Right ventricle myocardium superior (tissue), 1 donor: ENCODE data around the gene CRIP1. TPM values are rescaled to one million over a fixed set of nuclear protein-coding genes. Genes with fewer than 3 reads are reported as not detected.

ENCODE experiments used
- ATAC-seq: fragments of 200-7000 bp; cut with Tn5 transposase; one replicate; pipeline ENCODE4 v1.9.1; 2020; ENCODE audit warnings: mild to moderate bottlenecking; ENCODE audit not compliant: poor library complexity
- DNase-seq: peaks from one replicate; pipeline ENCODE4 v3.0.0-alpha.2; 2020
- intact Hi-C: fragments of 100-400 bp; cut with DNase I; formaldehyde crosslinking; loops from one replicate; pipeline ENCODE4 v1.11.2; 2022
- long read RNA-seq: library from polyadenylated mRNA; unstranded; transcript quantifications from one replicate; pipeline ENCODE4 v2.0.0, GENCODE V29; 2021
- total RNA-seq: library from RNA; stranded (reverse); fragmentation: NEBNext Ultra II Directional; extraction: Animal tissue kit (Norgen Biotek cat#: 25700); gene quantifications from one replicate; pipeline ENCODE4 v1.2.1, GENCODE V29; 2021
- donor health status: DM: no; HTN: yes; CAD: no; lungs with severe emphysema.

The CRIP1 gene
- total RNA-seq = 71.8 TPM
- long read RNA-seq, transcript CRIP1-206 (3 exons, 2,241 nt) = minor isoform, 6 of 26 reads
- long read RNA-seq, transcript CRIP1-201 (5 exons, 1,311 nt) = major isoform, 17 of 26 reads
- long read RNA-seq, partial matches to known transcripts = 0 of 26 reads
- long read RNA-seq, other reads (novel, unspliced or antisense) = 0 of 26 reads

- intact Hi-C loops = loop anchor here (5.0 kb wide), 1 partner anchor 39 kb away; no protein-coding TSS in a partner anchor
- ATAC-seq (no peak), DNase-seq (peak; percentile 52)
Observed at GRCh38 chr14:105486163-105486973, at the start of gene CRIP1. CRIP1 (plus strand) TSS chr14:105486886; CDS start chr14:105487260, 374 bp downstream.

GRCh38 chr14:105436891-105437722 lies 49.6 kb upstream of the CRIP1 start:
- intact Hi-C loops = no loop called here
- DNase-seq (no peak), ATAC-seq (no peak)

DNA sequence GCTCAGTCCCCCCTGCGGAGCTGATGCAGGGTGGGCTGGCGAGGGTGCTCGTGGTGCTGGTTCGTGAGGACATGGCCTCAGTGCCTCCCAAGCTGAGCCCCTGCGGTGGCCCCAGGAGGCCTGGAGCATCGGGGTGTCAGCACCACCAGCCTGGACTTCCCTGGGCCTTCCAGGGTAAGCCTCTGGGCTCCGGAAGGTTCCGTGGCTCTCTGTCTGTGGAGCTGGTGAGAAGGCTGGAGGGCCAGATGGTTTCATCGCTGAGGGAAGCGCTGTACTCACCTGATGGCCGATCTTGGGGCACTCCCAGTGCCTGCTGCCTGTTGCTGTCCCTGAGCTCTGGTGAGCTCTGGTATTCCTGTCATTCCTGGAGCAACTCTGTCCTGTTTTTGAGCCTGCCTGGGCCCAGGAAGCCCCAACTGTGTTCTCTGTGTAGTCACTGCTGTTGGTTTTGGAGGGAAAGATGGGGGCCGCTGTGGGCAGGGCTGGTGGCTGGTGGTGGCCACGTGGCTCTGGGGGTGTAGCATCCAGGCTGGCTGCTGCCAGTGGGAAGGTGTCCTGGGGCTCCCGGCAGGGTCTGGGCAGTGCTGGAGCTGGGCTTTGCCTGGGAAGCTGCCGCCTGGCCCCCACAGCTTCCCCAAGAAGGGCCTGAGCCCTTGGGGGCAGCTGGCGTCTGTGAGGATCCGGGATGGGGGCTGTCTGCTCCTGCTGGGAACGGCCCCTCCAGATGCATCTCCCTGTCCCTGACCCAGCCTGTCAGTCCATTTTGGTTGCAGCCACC lies 48.8 kb upstream of the CRIP1 start:
- ATAC-seq = no peak
- DNase-seq = no peak
- intact Hi-C loops = no loop called here

DNA sequence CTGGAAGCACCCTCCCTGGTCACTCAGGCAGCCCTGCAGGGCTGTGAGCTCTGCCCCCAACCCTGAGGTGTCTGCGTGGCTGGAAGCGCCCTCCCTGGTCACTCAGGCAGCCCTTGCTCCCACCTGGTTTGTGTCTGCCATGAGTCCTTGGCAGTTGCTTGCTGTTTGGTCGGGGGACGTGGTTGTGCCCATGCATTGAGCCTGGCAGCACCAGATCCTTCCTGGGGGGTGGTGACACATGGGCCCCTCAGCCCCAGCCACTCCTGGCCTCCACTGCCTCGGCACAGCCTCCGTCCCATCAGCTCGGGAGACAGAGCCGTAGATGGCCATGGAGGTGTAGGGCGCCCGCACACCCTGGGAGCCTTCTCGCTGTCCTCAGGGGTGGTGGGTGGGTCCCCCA lies 47.5 kb upstream of the CRIP1 start:
- ATAC-seq = no peak
- intact Hi-C loops = no loop called here
- no peak for DNase-seq

DNA sequence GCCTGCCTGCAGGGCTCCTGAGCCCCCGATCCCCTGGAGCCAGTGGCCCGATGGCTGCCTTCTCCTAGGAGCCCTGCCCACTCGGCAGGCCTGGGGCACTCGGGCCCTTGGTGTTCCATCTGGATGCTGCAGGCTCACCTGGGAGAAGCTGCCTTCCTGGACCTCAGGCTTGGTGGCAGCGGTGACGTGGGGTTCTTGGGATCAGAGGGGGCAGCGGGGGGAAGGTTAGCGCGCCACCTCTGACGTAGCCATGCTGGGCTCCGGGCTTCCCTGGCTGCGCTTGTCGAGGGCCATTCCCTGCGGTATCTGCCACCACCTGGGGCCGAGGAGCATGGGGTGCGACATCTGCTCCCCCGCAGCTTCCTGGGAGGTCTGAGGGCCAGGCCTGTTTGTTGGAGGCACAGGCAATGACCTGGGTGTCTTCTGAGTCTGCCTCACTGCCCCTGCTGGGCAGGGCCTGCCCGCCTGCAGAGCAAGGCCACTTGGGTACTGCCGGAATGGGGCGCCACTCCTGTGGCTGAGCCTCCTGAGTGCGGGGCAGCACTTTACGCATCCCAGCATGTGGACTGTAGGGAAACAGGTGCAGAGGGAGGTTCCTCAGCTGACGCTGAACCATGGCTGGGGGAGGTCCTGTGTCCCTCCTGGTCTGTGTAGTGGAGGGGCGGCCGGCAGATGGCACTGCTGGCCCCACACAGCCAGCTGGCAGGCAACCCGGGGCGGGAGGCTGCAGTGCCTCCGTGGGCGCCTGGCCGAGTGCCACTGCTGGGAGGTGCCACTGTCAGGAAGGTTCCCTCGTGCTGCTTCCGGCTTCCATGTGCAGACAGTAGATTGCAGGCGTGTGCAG lies 46.8 kb upstream of the CRIP1 start:
- intact Hi-C loops = no loop called here
- ATAC-seq (peak; percentile 25), DNase-seq (no peak)

GRCh38 chr14:105440554-105440900 lies 46.2 kb upstream of the CRIP1 start:
- intact Hi-C loops = no loop called here
- no peak for ATAC-seq
- DNase-seq = no peak

- DNase-seq (no peak), ATAC-seq (no peak)
- intact Hi-C loops = no loop called here
Observed at GRCh38 chr14:105440992-105441391, 45.7 kb upstream of the CRIP1 start.

DNA sequence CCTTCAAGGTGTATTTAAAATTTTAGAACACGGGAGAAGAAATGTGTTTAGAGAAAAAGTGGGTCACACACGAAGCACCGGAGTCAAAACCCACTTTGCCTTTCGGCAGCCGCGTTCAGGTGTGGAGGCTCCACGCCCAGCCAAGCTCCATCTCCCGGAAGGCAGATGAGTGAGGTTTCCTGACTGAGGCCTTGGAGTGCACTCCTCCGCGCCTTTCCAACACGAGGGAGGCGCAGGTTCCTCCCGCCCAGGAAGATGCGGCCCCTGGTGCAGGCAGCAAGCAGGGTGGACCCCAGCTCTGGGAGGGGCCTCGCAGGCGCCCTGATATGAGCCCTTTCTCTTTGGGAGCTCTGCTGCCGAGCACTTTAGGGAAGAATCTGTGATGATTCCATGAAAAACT lies 44.6 kb upstream of the CRIP1 start:
- ATAC-seq (no peak), DNase-seq (no peak)
- intact Hi-C loops = no loop called here

DNA sequence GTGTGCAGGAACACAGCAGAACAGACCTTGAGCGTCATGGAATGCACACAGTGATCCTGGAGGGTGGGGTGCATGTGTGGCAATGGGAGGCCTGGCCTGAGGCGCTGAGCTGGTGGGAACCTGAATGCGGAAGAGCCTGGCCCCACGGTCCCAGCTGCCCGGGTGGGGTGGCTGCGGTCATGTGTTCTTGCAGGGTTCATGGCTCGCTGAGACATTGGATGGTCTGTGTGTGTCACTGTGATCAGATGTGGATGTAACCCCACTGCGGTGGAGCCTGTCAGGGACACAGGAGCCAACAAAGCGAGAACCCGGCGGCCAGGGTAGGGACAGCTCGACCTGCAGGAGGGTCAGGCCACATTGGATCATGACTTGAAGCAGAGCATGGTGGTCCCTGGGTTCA lies 43.9 kb upstream of the CRIP1 start:
- ATAC-seq (no peak), DNase-seq (no peak)
- intact Hi-C loops = no loop called here

- intact Hi-C loops = loop anchor here (5.0 kb wide), 1 partner anchor 42 kb away; the partner anchor contains the start of gene CRIP1
- DNase-seq = no peak
- no peak for ATAC-seq
Observed at GRCh38 chr14:105444859-105445258, 41.8 kb upstream of the CRIP1 start.

GRCh38 chr14:105445290-105445689 lies 41.4 kb upstream of the CRIP1 start:
- DNase-seq (no peak), ATAC-seq (no peak)
- intact Hi-C loops = loop anchor here (5.0 kb wide), 1 partner anchor 42 kb away; the partner anchor contains the start of gene CRIP1

DNA sequence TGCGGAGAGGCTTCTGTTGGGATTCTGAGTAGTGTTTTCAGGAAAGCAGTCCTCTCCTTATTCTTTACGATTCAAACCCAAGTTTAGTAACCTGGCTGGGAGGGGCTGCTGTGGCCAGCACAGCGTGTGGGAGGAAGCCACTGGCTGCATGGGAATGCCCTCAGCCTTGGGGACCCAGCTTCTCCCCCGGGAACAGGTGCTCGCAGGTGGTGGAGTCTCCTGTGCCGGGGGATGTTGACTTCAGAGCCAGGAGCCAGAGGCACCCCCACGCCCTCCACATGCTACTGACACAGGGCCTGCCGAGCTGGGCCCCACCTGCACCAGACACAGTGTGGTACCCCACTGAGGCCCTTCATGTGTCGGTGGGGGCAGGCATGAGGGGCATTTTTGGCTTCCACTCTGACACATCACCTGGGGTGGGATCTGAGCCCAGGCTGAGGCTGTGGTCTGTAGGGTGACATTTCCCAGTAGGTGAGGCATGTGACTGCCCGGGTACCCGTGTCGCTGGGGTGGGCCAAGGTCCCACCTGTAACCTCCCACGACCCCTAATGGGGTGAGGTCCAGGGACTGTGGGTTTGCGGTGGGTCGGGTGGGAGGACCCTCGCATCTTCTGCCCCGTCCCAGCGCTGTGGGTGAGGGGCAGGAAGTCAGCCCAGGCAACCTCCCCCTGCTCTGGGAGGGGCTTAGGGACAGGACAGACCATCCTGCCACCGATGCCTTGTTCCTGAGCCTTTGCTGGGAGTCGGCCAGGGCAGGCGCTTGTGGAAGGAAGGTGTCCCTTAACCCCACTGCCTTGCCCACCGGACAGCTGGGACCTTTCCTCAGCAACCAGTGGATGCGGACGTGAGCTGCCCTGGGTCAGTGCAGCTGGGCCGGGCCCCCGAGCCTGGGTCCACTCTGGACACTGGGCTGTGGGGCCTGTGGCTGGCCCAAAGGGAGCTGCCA lies 40.5 kb upstream of the CRIP1 start:
- intact Hi-C loops = loop anchor here (5.0 kb wide), 1 partner anchor 41 kb away; the partner anchor contains the start of gene CRIP1
- ATAC-seq = no peak
- DNase-seq = no peak

- no peak for DNase-seq
- no peak for ATAC-seq
- intact Hi-C loops = loop anchor here (5.0 kb wide), 1 partner anchor 40 kb away; the partner anchor contains the start of gene CRIP1
Observed at GRCh38 chr14:105446971-105447370, 39.7 kb upstream of the CRIP1 start.

- DNase-seq = no peak
Observed at GRCh38 chr14:105447651-105448640, 38.7 kb upstream of the CRIP1 start.

GRCh38 chr14:105448706-105449111 lies 38.0 kb upstream of the CRIP1 start:
- intact Hi-C loops = loop anchor here (5.0 kb wide), 1 partner anchor 39 kb away; the partner anchor contains the start of gene CRIP1
- peak; percentile 87 for DNase-seq
- ATAC-seq = peak; percentile 93

More at GRCh38 chr14:105447651-105448640, 38.7 kb upstream of the CRIP1 start:
- intact Hi-C loops = loop anchor here (5.0 kb wide), 1 partner anchor 39 kb away; the partner anchor contains the start of gene CRIP1
- ATAC-seq = no peak
